ENCODE data around the gene S100A4. TPM values are rescaled to one million over a fixed set of nuclear protein-coding genes. Genes with fewer than 3 reads are reported as not detected.

The S100A4 gene
- total and polyA plus RNA-seq, 2 experiments from 2014 or later = 14.2 to 36.0 TPM

- Histone ChIP-seq H3K9me2 (ENCODE audit: insufficient read depth) (no peaks in the 10 kb centered on the region), H3K4me2 (no peak overlapping the region), H3K36me3 (ENCODE audit: insufficient read depth) (no peaks in the 10 kb centered on the region), H3K79me2 (replicated peaks; ENCODE audit: insufficient read depth) (no peaks in the 10 kb centered on the region), H3K27ac (ENCODE audit: low read depth) (no peak overlapping the region), H2AFZ (no peak overlapping the region), H4K20me1 (replicated peaks; ENCODE audit: insufficient read depth) (no peaks in the 10 kb centered on the region), H3K4me1 (ENCODE audit: insufficient read depth) (peaks cover 5% of the 10 kb centered on the region; the same call in 1 of the 2 replicates), H3K4me3 (no peak overlapping the region), H3K27me3 (ENCODE audit: insufficient read depth) (no peaks in the 10 kb centered on the region), H3F3A (replicated peaks; ENCODE audit: low read depth) (no peaks in the 10 kb centered on the region)
- no peak overlapping the region for H3K27ac Mint-ChIP-seq
- H3K36me3 Mint-ChIP-seq (ENCODE audit: low read depth) = no peaks in the 10 kb centered on the region; the same call in 1 of the 3 replicates
- TF ChIP-seq STAT1 (IDR thresholded peaks at IDR 0.05; ENCODE audit: unreplicated experiment) = no peak
- no peak for TF ChIP-seq POLR2AphosphoS5 (IDR thresholded peaks at IDR 0.05; ENCODE audit: low read depth)
- TF ChIP-seq EZH2phosphoT487 (IDR thresholded peaks at IDR 0.05; ENCODE audit: unreplicated experiment) = no peak
- TF ChIP-seq NANOG (IDR thresholded peaks at IDR 0.05; ENCODE audit: borderline replicate concordance) = no peak
- TF ChIP-seq, protein P1, sequence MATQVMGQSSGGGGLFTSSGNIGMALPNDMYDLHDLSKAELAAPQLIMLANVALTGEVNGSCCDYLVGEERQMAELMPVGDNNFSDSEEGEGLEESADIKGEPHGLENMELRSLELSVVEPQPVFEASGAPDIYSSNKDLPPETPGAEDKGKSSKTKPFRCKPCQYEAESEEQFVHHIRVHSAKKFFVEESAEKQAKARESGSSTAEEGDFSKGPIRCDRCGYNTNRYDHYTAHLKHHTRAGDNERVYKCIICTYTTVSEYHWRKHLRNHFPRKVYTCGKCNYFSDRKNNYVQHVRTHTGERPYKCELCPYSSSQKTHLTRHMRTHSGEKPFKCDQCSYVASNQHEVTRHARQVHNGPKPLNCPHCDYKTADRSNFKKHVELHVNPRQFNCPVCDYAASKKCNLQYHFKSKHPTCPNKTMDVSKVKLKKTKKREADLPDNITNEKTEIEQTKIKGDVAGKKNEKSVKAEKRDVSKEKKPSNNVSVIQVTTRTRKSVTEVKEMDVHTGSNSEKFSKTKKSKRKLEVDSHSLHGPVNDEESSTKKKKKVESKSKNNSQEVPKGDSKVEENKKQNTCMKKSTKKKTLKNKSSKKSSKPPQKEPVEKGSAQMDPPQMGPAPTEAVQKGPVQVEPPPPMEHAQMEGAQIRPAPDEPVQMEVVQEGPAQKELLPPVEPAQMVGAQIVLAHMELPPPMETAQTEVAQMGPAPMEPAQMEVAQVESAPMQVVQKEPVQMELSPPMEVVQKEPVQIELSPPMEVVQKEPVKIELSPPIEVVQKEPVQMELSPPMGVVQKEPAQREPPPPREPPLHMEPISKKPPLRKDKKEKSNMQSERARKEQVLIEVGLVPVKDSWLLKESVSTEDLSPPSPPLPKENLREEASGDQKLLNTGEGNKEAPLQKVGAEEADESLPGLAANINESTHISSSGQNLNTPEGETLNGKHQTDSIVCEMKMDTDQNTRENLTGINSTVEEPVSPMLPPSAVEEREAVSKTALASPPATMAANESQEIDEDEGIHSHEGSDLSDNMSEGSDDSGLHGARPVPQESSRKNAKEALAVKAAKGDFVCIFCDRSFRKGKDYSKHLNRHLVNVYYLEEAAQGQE (IDR thresholded peaks at IDR 0.05; ENCODE audit: unreplicated experiment) = no peak
- TF ChIP-seq, protein P2, sequence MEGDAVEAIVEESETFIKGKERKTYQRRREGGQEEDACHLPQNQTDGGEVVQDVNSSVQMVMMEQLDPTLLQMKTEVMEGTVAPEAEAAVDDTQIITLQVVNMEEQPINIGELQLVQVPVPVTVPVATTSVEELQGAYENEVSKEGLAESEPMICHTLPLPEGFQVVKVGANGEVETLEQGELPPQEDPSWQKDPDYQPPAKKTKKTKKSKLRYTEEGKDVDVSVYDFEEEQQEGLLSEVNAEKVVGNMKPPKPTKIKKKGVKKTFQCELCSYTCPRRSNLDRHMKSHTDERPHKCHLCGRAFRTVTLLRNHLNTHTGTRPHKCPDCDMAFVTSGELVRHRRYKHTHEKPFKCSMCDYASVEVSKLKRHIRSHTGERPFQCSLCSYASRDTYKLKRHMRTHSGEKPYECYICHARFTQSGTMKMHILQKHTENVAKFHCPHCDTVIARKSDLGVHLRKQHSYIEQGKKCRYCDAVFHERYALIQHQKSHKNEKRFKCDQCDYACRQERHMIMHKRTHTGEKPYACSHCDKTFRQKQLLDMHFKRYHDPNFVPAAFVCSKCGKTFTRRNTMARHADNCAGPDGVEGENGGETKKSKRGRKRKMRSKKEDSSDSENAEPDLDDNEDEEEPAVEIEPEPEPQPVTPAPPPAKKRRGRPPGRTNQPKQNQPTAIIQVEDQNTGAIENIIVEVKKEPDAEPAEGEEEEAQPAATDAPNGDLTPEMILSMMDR (conservative IDR thresholded peaks at IDR 0.05; ENCODE audit: low read depth in 2 of 2) = no peak
- TF ChIP-seq ZNF331 (CRISPR knock-in tag; IDR thresholded peaks at IDR 0.05; ENCODE audit: low read depth) = no peak
- TF ChIP-seq ETS1 (IDR thresholded peaks at IDR 0.05) = no peak
- TF ChIP-seq CREB1 (CRISPR knock-in tag; IDR thresholded peaks at IDR 0.05; ENCODE audit: low read depth) = no peak
- TF ChIP-seq EZH2 (IDR thresholded peaks at IDR 0.05; ENCODE audit: low read depth, unreplicated experiment) = no peak
- TF ChIP-seq ZNF114 (CRISPR knock-in tag; IDR thresholded peaks at IDR 0.05) = no peak
- TF ChIP-seq JUNB (IDR thresholded peaks at IDR 0.05; ENCODE audit: unreplicated experiment) = no peak
- TF ChIP-seq, protein P3, sequence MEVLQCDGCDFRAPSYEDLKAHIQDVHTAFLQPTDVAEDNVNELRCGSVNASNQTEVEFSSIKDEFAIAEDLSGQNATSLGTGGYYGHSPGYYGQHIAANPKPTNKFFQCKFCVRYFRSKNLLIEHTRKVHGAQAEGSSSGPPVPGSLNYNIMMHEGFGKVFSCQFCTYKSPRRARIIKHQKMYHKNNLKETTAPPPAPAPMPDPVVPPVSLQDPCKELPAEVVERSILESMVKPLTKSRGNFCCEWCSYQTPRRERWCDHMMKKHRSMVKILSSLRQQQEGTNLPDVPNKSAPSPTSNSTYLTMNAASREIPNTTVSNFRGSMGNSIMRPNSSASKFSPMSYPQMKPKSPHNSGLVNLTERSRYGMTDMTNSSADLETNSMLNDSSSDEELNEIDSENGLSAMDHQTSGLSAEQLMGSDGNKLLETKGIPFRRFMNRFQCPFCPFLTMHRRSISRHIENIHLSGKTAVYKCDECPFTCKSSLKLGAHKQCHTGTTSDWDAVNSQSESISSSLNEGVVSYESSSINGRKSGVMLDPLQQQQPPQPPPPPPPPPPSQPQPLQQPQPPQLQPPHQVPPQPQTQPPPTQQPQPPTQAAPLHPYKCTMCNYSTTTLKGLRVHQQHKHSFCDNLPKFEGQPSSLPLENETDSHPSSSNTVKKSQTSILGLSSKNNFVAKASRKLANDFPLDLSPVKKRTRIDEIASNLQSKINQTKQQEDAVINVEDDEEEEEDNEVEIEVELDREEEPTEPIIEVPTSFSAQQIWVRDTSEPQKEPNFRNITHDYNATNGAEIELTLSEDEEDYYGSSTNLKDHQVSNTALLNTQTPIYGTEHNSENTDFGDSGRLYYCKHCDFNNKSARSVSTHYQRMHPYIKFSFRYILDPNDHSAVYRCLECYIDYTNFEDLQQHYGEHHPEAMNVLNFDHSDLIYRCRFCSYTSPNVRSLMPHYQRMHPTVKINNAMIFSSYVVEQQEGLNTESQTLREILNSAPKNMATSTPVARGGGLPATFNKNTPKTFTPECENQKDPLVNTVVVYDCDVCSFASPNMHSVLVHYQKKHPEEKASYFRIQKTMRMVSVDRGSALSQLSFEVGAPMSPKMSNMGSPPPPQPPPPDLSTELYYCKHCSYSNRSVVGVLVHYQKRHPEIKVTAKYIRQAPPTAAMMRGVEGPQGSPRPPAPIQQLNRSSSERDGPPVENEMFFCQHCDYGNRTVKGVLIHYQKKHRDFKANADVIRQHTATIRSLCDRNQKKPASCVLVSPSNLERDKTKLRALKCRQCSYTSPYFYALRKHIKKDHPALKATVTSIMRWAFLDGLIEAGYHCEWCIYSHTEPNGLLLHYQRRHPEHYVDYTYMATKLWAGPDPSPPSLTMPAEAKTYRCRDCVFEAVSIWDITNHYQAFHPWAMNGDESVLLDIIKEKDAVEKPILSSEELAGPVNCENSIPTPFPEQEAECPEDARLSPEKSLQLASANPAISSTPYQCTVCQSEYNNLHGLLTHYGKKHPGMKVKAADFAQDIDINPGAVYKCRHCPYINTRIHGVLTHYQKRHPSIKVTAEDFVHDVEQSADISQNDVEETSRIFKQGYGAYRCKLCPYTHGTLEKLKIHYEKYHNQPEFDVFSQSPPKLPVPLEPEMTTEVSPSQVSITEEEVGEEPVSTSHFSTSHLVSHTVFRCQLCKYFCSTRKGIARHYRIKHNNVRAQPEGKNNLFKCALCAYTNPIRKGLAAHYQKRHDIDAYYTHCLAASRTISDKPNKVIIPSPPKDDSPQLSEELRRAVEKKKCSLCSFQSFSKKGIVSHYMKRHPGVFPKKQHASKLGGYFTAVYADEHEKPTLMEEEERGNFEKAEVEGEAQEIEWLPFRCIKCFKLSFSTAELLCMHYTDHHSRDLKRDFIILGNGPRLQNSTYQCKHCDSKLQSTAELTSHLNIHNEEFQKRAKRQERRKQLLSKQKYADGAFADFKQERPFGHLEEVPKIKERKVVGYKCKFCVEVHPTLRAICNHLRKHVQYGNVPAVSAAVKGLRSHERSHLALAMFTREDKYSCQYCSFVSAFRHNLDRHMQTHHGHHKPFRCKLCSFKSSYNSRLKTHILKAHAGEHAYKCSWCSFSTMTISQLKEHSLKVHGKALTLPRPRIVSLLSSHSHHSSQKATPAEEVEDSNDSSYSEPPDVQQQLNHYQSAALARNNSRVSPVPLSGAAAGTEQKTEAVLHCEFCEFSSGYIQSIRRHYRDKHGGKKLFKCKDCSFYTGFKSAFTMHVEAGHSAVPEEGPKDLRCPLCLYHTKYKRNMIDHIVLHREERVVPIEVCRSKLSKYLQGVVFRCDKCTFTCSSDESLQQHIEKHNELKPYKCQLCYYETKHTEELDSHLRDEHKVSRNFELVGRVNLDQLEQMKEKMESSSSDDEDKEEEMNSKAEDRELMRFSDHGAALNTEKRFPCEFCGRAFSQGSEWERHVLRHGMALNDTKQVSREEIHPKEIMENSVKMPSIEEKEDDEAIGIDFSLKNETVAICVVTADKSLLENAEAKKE (CRISPR knock-in tag; IDR thresholded peaks at IDR 0.05) = no peak
- H3K27me3 Mint-ChIP-seq (ENCODE audit: insufficient read depth, low read depth, poor library complexity) = peaks cover 7% of the 10 kb centered on the region
- no peak overlapping the region for H3K4me3 Mint-ChIP-seq
- DNase-seq (ENCODE audit: low spot score) (no peak), ATAC-seq (no peak)
- H3K9me3 Mint-ChIP-seq = peaks cover 23% of the 10 kb centered on the region; the same call in 2 of the 3 replicates
- peaks cover 13% of the 10 kb centered on the region for H3K4me1 Mint-ChIP-seq
Observed at GRCh38 chr1:153573351-153573750, 27.7 kb upstream of the S100A4 start.

All from GM23338 (cell line).